GM12874 (cell line): Measurements from ENCODE around the gene CYRIA.

Experiments used
- TF ChIP-seq, protein P1 (sequence below): IDR thresholded peaks from 2 replicates; pipeline ENCODE4 v1.5.1; 2011; ENCODE audit warnings: low read depth, mild to moderate bottlenecking, control low read depth, low read length, moderate library complexity; ENCODE audit not compliant: insufficient read depth

The CYRIA gene

GRCh38 chr2:16691261-16691660 lies 25.6 kb upstream of the CYRIA start:
- TF ChIP-seq, protein P1, sequence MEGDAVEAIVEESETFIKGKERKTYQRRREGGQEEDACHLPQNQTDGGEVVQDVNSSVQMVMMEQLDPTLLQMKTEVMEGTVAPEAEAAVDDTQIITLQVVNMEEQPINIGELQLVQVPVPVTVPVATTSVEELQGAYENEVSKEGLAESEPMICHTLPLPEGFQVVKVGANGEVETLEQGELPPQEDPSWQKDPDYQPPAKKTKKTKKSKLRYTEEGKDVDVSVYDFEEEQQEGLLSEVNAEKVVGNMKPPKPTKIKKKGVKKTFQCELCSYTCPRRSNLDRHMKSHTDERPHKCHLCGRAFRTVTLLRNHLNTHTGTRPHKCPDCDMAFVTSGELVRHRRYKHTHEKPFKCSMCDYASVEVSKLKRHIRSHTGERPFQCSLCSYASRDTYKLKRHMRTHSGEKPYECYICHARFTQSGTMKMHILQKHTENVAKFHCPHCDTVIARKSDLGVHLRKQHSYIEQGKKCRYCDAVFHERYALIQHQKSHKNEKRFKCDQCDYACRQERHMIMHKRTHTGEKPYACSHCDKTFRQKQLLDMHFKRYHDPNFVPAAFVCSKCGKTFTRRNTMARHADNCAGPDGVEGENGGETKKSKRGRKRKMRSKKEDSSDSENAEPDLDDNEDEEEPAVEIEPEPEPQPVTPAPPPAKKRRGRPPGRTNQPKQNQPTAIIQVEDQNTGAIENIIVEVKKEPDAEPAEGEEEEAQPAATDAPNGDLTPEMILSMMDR: no peak

GRCh38 chr2:16687955-16688354 lies 22.3 kb upstream of the CYRIA start:
- TF ChIP-seq, protein P1: no peak

- TF ChIP-seq, protein P1: no peak
These were observed 21.6 kb upstream of the CYRIA start for GRCh38 chr2:16687222-16687621.

GRCh38 chr2:16686641-16687040 lies 21.0 kb upstream of the CYRIA start:
- TF ChIP-seq, protein P1: no peak

- TF ChIP-seq, protein P1: no peak
These were observed 19.7 kb upstream of the CYRIA start for GRCh38 chr2:16685340-16685715.

DNA sequence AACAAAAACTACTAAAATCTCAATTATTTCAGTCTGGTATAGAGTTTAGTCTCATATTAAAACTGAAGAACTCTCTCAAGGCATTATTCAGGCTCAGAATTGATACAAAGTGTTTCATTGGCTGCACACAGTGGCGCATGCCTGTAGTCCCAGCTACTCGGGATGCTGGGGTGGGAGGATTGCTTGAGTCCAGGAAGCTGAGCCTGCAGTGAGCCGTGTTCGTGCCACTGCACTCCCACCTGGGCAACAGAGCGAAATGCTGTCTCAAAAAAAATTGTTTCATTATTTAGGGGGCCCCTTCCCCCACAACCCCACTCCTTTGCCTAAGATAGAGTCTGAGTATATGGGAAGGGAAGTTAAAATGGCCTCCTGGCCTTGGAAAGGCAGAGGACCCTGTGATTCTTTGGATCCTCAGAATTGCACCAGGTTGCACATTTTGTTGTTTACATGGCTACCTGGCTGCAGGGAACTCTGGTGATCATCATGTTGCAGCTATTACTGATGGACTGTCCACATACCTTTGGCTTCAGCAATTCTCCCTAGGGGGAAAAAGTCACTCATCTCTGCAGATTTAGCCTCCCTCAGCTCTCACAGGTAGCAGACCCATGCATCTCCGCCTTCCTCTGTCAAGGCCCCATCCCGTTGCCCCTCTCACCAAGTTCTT lies 19.2 kb upstream of the CYRIA start:
- TF ChIP-seq, protein P1: no peak

GRCh38 chr2:16683576-16683975 lies 17.9 kb upstream of the CYRIA start:
- TF ChIP-seq, protein P1: no peak
